HG03097 (cell line): ENCODE results near the gene NLK.
"Not testable (repeated sequence)": the region's sequence is repeated elsewhere in the genome, so short reads cannot be mapped to it uniquely, and the experiment has no call there.

Experiments
- ATAC-seq: cut with Tn5 transposase; IDR thresholded peaks from one replicate; pipeline ENCODE4 v1.9.1; 2021; ENCODE audit not compliant: unreplicated experiment, low FRiP score

Gene NLK

DNA sequence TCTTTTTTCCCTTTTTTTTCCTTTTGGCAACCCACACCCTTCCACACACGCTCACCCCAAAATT lies at the start of gene NLK:
Gene NLK, plus strand, starts transcription at position 21 of the 64 bp plus-strand sequence. CDS start 197 bp downstream, outside the sequence.
- no peak for ATAC-seq

DNA sequence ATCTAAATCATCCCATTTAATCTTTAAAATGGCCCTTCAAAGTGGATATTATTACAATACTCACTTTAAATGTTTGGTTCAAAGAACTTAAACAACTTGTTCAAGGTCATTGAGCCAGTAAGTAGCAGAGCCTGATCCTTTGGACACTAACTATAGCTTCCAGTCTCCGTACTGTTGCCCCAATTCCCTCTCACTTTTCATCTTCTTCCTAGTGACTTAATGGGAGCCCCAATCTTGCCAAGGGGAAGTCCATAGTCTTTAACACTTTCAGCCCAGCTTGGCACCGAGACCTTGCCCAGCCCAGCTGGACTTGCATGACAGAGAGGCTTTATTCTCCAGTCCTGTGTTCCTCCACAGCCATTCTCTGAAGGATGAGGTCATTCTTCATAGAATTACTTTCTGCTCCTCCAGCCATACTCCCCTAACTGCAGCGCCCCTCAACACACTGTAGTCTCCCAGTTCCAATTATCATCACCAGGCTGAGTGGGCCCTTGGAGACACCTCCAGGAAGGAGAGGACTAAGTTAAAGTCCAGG lies 49.2 kb upstream of the NLK start:
- ATAC-seq: no peak

DNA sequence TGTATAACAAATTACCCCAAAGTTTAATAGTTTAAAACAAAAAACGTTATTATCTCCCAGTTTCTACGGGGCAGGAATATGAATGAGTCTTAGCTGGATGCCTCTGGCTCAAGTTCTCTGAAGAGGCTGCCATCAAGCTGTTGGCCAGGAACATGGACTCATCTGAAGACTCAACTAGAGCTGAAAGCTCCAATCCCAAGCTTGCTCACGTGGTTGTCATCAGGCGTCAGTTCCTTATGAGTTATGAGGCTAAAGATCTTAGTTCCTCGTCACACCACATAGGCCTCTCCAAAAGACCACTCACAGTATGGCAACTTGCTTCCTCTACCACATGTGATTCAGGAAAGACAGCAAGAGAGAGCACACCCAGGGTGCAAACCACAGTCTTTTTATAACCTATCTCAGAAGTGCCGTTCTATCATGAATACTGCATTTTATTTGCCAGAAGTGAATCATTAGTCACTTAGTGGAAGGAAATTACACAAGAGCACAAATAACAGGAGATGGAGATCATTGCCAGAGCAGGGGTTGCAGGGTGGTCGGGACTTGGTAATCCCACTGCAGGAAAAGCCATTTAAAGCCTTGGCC lies 48.7 kb upstream of the NLK start:
- no peak for ATAC-seq

DNA sequence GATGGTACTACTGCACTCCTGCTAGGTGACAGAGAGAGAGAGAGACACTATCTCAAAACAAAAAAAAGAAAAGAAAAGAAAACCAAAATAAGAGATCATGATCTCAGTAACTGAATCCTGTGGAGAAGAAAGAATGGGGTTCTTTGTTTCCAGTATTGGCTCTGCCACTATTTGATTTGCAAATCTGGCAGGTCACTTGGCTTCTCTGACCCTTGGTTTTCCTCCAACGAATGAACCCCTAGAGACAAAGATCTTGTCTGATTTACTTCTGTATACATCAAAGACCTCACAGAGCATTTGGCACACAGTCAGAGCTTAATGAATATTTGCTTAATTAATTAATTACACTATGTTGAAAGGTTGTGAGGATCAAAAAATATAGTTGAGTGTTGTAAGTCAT lies 47.9 kb upstream of the NLK start:
- no peak for ATAC-seq

DNA sequence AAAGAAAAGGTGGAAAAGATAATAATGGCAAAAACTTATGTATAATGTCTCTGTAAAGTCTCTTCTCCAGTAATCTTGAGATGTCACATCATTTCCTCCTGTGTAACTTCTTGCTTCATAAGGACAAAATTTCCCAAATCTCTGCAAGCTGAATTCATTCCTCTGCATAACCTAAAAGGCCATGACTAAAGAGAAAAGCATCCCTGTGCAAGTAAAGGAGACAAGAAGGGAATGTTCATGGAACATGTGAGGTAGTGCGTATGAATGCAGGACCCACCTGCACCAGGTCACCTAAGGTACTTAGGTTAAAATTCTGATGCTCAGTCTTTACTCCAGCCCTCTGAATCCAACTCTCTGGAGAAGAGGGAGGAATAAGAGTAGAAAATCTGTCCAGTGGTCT lies 46.9 kb upstream of the NLK start:
- ATAC-seq: no peak

DNA sequence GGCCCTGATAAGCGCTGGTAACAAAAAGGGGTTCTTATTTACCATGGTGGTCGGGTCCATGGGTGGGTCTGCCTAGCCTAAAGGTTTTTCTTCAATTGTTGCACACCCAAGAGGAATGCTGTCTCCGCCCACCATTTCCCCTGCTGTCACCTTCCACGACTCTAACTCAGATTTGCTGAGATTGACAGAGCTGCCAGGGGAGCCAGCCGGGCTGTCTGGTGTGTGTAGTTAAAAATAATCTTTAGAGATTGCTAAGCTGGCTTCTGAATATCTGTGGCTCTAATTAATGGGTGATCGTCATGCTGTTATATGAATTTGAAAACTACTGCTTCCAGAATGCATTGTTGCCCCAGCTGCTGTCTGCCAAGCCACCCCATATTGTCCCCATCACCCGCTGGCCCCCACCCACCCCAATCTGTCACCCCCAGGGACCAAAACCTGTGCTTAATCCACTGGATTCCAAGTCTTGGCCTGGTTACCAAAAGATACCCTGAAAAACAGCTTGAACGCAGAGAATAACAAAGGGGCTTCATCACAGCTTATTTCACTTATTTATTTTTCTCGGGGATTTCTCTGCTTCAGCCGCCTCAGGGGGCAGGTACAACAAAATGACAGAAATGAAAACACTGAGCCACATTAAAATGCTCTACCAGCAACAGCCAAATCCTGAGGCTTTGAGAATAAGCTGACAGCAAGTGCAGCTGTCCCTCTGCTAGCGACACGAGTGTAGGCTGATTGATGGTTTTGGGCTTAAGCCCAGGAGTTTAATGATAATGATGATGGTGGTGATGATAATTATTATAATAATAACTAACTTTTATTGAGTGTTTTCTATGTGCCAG lies 46.1 kb upstream of the NLK start:
- no peak for ATAC-seq

DNA sequence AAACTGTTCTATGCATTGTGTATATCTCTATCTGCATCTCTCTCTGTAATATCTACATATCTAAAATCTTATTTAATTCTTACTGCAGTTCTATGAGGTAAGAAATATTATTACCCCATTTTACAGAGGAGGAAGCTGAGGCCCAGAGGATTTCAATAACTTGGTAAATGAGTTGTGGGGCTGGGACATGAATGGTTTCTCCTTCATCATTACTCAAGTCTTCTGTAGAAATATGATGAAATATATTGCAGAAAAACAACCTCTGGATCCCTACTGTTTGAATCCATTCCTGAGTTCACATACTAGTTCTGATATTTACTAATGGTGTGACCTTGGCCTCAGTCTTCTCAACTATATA lies 45.5 kb upstream of the NLK start:
- ATAC-seq: no peak

DNA sequence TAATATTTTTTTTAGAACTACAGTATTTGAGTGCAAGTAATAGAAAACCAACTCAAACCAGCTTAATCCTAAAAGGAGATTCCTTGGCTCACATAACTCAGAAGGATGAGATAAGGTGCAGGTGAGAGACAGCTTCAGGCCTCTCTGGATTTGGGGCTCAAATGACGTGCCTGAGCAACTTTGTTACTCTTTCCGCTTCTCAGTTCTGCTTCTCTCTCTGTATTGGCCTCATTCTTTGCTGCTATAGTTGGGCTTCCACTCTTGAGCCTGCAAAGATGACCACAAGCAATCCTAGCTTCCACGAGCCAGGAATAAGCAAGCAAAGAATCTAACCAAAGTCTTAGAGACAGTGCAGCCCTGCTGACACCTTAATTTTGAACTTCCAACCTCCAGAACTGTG lies 45.0 kb upstream of the NLK start:
- ATAC-seq: no peak

DNA sequence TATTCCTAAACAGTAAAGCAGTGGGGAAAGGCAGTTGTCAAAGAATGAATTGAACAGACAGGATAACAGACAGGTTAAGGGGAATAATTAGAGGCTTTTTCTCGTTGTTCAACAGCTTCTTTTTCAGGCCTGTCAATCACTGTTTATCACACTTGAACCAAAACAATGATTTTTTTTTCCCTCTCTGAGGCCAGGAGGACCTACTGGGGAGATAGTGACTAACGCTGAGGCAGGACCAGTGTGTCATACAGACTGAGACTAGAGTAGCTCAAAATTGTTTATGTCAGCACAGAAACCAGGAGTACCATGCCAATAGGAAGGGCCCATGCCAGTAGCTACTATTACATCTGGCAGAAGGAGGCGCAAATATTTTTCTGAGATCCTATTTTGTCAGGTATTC lies 41.3 kb upstream of the NLK start:
- ATAC-seq: no peak

DNA sequence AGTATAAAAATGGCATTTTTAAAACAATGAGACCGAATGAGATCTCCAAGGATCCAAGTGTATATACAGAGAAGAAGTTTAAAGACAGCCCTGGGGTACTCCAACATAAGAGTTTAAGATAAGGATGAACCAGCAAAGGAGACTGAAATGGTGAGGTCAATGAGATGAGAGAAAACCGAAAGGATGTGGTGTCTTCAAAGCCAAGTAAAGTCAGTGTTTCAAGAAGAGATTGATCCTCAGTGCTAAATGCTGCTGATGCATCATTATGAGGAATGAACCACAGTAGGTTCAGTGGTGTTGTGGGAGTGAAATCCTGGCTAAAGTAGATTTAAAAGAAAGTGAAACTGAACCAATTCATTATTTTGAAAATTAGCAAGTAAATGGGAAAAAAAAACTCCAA lies 38.1 kb upstream of the NLK start:
- no peak for ATAC-seq

DNA sequence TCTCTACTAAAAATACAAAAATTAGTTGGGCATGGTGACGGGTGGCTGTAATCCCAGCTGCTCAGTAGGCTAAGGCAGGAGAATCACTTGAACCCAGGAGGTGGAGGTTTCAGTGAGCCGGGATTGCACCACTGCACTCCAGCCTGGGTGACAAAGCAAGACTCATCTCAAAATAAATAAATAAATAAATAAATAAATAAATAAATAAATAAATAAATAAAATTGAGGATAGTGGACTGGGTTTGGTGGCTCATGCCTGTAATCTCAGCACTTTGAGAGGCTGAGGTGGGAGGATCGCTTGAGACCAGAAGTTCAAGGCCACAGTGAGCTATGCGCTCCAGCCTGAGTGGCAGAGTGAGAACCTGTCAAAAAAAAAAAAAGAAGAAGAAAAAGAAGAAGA lies 34.6 kb upstream of the NLK start:
- not testable (repeated sequence) for ATAC-seq

DNA sequence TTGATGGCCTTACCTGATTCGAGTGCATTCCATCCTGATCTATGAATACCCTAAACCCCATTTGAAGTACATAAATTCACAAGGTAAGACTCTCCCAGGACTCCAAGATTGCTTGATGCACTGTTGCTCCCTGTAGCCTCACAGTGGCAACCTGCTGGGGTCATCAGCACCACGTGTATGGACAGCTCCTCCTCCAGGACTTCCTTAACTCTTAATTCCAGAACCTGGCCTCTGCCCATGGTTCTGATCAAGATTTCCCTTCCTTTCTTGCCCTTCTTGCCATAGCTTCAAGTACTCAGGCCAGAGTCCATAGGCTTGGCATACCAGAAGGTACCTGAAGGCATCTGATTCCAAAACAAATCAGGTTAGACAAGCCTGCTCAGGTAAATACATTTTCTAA lies 34.0 kb upstream of the NLK start:
- ATAC-seq: no peak

DNA sequence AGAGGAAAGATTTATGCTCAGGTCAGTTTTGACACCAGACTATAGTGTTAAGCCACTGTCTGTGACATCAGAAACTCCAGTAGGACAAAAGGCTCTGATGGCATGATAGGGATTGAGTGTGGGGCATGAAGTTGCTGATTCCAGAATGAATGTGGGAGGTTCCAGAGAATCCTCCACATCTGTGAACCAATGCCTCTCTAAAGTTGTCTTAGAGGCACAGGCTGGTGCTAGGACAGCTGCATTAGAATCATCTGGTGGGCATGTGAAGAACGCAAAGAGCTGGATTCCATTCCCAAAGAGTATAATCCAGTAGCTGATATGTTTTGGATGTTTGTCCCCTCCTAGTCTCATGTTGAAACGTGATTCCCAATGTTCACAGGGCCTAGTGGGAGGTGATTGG lies 32.1 kb upstream of the NLK start:
- ATAC-seq: no peak

DNA sequence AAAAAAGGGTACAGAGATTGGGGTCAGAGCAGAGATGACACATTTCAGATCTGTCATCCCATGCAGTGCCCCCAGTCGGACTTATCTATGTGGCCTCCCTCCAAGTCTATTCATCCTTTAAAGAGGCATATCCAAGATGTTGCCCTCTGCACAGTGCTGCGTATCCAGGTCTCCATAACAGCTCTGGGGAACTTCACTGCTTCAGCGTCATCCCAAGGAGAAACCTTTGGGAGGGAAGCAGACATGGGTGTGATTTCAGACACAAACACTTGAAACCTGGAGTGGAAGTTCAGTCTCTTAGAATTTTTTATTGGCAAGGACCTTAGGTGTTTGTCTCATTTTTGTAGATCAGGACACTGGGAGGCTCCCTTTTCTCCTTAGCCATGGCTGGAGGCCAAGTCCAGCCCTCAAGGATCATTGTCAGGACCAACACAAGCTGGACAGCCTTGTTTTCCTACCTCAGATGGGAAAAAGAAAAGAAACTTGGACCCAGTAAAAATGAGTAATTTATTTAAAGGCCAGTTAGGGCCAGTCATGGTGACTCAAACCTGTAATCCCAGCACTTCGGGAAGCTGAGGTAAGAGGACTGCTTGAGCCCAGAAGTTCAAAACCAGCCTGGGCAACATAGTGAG lies 23.9 kb upstream of the NLK start:
- ATAC-seq: no peak

DNA sequence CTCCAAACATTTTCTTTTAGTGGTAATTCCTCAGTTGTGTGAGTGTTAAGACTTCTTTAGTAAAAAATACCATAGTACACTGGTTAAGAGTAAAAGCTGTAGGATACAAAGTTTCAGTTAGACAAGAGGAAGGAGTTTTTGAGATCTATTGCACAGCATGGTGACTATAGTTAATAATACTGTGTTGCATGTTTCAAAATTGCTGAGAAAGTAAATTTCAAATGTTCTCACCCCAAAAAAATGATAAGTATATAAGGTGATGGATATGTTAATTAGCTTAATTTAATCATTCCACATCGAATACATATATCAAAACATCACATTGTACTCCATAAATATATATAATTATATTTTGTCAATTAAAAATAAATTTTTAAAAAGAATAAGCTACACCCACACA lies 22.0 kb upstream of the NLK start:
- ATAC-seq: no peak

DNA sequence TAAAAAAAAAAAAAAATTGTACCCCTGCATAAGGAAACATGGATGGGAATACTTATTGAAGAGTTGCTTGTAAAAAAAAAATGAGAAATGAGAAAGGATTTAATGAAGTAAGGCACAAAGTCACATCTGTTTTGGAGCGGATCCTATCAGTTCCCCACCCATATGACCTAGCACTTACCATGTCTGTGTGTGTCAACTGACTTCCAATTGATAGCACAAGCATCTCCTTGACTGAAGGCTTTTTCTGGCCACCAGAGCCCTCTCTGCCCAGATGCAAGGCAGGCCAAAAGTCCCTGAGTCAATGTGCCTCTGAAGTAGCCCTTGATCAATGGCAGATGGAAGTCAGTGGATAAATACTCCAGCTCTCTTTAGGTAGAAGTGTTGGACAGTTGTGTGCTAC lies 13.4 kb upstream of the NLK start:
- no peak for ATAC-seq

DNA sequence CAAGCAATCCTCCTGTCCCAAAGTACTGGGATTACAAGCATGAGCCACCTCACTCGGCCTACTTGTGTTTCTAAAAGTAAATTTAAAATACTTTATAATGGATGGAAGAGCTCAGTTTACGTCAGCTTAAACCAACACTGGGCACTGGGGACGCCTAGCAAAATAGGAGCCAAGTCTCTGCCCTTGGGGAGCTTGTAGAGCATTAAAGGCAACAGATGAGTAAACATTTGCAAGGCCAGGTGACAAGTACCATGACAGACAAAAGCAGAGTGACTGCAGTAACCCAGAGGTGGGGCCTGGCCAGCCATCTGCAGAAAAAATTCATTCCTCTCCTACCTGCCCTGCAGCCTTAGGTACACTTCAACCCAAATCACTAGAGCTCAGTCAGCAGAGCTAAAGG lies 12.1 kb upstream of the NLK start:
- ATAC-seq: no peak

DNA sequence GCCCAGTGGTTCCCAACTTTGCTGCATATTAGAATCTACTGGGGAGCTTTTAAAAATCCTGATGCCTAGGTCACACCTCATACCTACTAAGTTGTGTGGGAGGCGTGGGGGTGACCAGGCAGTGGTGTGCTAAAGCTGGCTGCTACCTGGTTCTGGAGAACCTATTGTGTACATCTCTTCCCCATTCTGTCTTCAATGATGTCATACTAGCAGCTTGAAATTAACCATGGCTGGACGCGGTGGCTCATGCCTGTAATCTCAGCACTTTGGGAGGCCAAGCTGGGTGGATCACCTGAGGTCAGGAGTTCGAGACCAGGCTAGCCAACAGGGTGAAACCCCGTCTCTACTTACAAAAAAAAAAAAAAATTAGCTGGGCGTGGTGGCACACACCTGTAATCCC lies 11.3 kb upstream of the NLK start:
- ATAC-seq: no peak

DNA sequence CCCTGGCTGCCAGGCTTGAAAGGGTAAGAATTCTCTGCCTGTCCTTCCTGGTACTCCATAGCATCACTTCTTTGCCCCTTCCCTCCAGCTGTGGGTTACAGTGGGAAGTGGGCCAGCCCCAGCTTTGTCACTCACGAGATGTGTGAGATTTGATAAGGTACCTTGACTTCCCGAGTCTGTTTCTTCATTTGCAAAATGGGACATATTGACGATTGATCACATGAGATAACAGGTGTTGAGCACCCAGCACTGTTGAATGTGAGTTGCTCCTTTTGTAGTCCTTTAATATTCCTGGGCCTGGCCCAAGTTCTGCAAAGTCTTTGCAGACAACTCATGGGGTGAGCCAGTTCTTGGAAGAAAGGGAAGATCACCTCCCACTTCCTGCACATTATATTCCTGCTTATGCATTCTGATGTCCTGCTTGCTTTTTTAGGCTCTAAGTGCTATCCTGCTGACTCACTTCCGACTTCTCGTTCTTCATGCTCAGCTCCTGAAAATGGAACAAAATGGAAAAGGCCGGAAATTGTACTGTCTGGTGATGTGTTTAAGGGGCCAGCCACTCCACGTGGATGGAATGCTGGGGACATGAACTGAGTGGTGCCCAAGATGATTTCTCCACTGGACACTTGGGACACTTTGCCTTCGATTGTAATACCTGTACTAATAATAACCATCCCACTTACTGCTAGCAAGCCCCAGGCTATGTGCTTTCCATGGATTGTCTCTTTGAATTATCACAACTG lies 8.3 kb upstream of the NLK start:
- ATAC-seq: no peak

DNA sequence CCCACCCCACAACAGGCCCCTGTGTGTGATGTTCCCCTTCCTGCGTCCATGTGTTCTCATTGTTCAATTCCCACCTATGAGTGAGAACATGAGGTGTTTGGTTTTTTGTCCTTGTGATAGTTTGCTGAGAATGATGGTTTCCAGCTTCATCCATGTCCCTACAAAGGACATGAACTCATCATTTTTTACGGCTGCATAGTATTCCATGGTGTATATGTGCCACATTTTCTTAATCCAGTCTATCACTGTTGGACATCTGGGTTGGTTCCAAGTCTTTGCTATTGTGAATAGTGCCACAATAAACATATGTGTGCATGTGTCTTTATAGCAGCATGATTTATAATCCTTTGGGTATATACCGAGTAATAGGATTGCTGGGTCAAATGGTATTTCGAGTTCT lies 7.0 kb upstream of the NLK start:
- not testable (repeated sequence) for ATAC-seq

DNA sequence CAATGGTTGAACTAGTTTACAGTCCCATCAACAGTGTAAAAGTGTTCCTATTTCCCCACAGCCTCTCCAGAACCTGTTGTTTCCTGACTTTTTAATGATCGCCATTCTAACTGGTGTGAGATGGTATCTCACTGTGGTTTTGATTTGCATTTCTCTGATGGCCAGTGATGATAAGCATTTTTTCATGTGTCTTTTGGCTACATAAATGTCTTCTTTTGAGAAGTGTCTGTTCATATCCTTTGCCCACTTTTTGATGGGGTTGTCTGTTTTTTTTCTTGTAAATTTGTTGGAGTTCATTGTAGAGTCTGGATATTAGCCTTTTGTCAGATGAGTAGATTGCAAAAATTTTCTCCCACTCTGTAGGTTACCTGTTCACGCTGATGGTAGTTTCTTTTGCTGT lies 6.6 kb upstream of the NLK start:
- not testable (repeated sequence) for ATAC-seq

DNA sequence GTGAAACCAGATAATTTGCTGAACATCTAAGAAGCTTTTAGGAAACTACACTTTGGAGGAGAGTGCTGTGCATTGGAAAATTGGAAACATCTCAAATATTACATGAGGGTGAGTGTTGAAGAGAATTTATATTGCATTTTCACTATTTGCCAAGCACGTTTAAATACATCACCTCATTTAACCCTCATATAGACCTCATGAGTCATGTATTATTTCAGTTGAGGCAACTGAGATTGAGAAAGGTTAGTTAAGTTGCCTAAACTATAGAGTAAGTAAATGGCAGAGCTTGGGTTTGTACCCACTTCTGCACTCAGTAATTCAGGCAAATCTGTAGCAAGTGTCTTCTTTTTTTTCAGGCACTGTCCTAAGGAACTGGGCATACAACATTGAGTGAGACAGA lies 3.7 kb upstream of the NLK start:
- no peak for ATAC-seq
